Measurements from ENCODE around the gene BTNL3.

The BTNL3 gene

DNA sequence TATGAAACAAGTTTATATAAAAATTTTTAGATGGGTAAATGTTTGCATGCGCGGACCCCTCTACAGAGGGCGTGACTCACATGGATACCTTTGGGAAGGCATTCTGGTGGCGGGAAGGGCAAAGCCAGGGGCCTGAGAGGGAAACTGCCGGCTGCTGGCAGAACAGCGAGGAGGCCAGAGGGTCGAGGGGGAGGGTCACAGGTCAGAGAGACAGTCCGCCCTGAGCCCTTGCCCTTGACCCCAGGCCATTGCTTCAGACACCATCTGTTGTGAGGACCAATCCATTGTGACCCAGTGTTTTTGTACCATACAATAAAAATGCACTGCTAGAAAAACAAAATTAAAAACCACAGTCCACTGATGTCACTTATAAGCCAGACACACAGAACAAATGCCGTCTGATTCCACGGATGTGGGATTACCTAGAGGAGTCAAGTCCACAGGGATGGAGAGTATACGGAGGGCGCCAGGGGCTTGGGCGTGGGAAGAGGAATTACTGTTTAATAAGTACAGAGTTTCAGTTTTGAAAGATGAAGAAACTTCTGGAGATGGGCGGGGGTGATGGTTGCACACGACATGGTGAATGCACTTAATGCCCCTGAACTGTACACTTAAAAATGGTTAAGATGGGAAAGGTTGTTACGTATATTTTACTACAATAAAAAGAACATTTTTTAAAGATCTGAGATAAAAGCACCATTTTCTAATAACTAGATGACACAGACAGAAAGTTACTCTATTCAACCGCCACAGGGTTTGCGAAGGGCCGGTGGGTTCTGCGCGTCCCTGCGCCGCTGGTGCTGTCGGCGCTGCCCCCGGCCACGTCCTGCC, 63.4 kb downstream of the BTNL3 start:
- Histone ChIP-seq H3K27me3 (ENCODE audit: control insufficient read depth in 1 of 2, insufficient read depth in 2 of 2, low read length in 2 of 2) (peaks cover 38 to 63% of the 10 kb centered on the region in 2 donors), H3K4me3 (ENCODE audit: low read depth in 1 of 2, low read length in 2 of 2) (peak overlapping the region in 1 of 2 donors; percentile 41)

DNA sequence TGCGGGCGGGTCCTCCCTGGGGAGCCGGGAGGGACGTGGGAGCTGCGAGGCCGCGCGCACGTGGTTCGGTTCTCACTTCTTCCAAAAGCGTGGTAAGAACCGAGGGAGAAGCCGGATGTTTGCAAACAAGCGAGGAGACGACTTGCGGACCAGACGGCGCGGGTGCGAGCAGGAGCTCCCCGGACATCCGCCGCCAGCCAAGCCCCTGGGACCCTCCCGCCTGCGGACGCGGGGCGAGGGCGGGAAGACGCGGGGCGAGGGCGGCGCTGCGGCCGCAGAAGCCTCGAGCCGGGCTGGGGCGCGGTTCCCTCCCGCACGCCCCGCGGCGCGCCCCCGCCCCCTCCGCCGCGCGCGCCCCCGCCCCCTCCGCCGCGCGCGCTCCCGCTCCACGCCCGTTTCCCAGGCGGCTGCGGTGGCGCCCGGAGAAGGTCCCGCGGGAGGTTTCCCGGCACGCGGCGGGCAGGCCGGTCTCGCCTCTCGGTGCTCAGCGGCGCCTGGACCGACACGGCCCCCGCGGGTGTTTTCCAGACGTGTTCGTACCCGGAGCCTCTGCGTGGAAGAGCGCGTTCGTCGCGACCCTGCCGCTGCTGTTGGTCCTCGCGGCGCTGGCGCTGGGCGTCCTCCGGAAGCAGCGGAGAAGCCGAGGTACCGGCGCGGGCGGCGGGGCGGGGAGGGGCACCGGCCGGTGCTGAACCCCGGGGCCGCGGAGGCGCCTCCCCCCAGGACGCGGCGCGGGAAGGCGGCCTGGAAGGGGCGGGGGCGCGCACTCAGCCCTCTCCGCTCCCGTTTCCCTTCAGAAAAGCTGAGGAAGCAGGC, 64.2 kb downstream of the BTNL3 start:
- Histone ChIP-seq H3K4me3 (ENCODE audit: low read depth in 1 of 2, low read length in 2 of 2) (peak overlapping the region; percentile 41 to 45), H3K9ac (ENCODE audit: low read length) (no peak overlapping the region), H3K4me1 (ENCODE audit: insufficient read depth, low read length) (peaks cover 7% of the 10 kb centered on the region), H3K36me3 (ENCODE audit: insufficient read depth, low read length) (no peaks in the 10 kb centered on the region), H3K27me3 (ENCODE audit: control insufficient read depth in 1 of 2, insufficient read depth in 2 of 2, low read length in 2 of 2) (peaks cover 38 to 63% of the 10 kb centered on the region in 2 donors), H3K9me3 (ENCODE audit: low read length) (no peaks in the 10 kb centered on the region), H3K27ac (ENCODE audit: low read depth, low read length) (no peak overlapping the region)

More for the DNA sequence above, 63.4 kb downstream of the BTNL3 start:
- Histone ChIP-seq H3K36me3 (ENCODE audit: insufficient read depth, low read length) (no peaks in the 10 kb centered on the region), H3K27ac (ENCODE audit: low read depth, low read length) (no peak overlapping the region), H3K9ac (ENCODE audit: low read length) (no peak overlapping the region), H3K9me3 (ENCODE audit: low read length) (no peaks in the 10 kb centered on the region), H3K4me1 (ENCODE audit: insufficient read depth, low read length) (peaks cover 7% of the 10 kb centered on the region)

DNA sequence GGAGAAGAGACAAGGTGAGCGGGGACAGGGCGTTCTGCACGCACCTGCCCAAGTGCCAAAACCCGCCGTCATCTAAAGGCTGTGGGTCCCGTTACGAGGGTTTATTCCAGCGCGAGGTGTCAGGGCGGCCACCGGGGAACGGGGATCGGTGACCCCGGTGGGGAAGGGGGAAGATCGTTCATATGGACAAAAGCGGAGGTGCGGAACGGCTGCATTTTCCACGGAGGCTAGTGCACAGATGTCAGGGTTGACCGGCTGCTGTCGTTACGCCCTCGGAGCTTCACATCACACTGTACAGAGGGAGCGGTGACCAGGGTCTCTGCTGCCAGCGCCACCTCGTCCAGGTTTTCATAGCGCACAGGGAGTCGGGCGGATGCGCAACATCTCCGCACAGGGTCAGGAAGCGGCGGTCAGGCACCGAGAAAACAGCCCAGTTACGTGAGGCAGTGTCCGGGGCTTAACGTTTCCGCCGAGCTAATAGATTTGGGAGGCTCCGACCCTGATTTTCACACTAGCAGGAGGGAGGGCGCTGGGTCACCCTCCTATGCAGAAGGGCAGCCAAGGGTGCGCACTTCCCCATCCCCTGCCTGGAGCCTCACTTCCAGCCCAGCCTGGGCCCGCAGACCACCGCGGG, 65.0 kb downstream of the BTNL3 start:
- Histone ChIP-seq H3K4me1 (ENCODE audit: insufficient read depth, low read length) (peaks cover 7% of the 10 kb centered on the region), H3K9ac (ENCODE audit: low read length) (no peak overlapping the region), H3K4me3 (ENCODE audit: low read depth in 1 of 2, low read length in 2 of 2) (peak overlapping the region in 1 of 2 donors; percentile 45), H3K9me3 (ENCODE audit: low read length) (no peaks in the 10 kb centered on the region), H3K36me3 (ENCODE audit: insufficient read depth, low read length) (no peaks in the 10 kb centered on the region), H3K27me3 (ENCODE audit: control insufficient read depth in 1 of 2, insufficient read depth in 2 of 2, low read length in 2 of 2) (peaks cover 45 to 63% of the 10 kb centered on the region in 2 donors), H3K27ac (ENCODE audit: low read depth, low read length) (no peak overlapping the region)

DNA sequence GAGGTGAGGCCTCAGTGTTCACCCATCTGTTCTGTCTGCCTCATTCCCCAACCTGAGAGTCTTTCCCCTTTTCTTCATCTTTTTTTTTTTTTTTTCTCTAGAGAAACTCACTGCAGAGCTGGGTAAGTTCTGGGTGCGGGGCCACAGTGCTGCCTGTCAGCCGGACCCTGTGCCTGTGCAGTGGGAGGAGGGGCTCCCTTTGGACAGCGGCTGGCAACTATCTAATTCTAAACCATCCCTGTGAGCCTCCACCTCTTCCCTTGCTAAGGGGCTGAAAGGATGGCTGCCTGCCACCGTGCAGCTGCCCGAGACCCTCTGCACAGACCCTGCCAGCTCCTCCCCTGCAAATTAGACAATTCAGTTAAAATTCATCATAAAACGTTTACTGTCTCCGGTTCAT, 65.5 kb downstream of the BTNL3 start:
- Histone ChIP-seq H3K4me3 (ENCODE audit: low read depth in 1 of 2, low read length in 2 of 2) (no peak overlapping the region), H3K36me3 (ENCODE audit: insufficient read depth, low read length) (no peaks in the 10 kb centered on the region), H3K27ac (ENCODE audit: low read depth, low read length) (no peak overlapping the region), H3K9ac (ENCODE audit: low read length) (no peak overlapping the region), H3K4me1 (ENCODE audit: insufficient read depth, low read length) (peaks cover 7% of the 10 kb centered on the region), H3K27me3 (ENCODE audit: control insufficient read depth in 1 of 2, insufficient read depth in 2 of 2, low read length in 2 of 2) (peaks cover 43 to 67% of the 10 kb centered on the region in 2 donors), H3K9me3 (ENCODE audit: low read length) (no peaks in the 10 kb centered on the region)

DNA sequence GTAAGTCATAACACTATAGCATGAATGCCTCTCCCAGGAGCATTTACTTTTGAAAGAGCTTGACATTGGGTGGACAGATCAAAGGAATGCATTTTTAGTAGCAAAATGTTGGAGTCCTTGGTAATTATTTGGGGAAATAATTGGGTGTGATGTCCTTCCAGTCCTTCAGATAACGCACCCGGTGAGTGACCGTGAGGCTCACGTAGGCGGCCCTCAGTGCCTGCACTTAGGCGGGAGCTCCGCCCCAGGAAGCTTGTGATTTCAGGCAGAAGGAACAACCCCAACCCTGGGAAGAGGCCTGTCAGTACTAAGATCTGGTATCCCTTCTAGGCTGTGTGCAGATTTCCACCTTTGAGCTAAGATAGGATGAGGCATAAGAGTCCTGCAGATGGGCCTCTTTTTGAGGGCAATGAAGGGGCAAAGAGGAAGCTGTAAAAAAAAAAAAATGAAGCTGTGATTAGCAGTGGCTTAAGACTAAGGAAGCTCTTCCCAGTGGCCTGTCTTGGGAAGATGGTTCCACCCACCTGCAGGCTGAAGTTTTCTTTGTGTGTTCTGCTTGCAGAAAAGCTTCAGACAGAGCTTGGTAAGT, 66.3 kb downstream of the BTNL3 start:
- Histone ChIP-seq H3K9me3 (ENCODE audit: low read length) (no peaks in the 10 kb centered on the region), H3K27ac (ENCODE audit: low read depth, low read length) (no peak overlapping the region), H3K36me3 (ENCODE audit: insufficient read depth, low read length) (no peaks in the 10 kb centered on the region), H3K4me1 (ENCODE audit: insufficient read depth, low read length) (peaks cover 7% of the 10 kb centered on the region), H3K9ac (ENCODE audit: low read length) (no peak overlapping the region), H3K27me3 (ENCODE audit: control insufficient read depth in 1 of 2, insufficient read depth in 2 of 2, low read length in 2 of 2) (peaks cover 34 to 71% of the 10 kb centered on the region in 2 donors), H3K4me3 (ENCODE audit: low read depth in 1 of 2, low read length in 2 of 2) (no peak overlapping the region)

All from muscle layer of colon (tissue), 2 donors.